Right renal pelvis (tissue), 4 donors: Measurements from ENCODE around the gene PANX1. TPM values are rescaled to one million over a fixed set of nuclear protein-coding genes. Genes with fewer than 3 reads are reported as not detected.
"Not testable (repeated sequence)": the region's sequence is repeated elsewhere in the genome, so short reads cannot be mapped to it uniquely, and the experiment has no call there.

ENCODE experiments used
- DNase-seq, 4 donors: peaks; one replicate each; pipeline ENCODE4 v3.0.0-alpha.2; 2013; ENCODE audit warnings: low read depth in 4 of 4, low spot score in 3 of 4, missing footprints in 1 of 4
- polyA plus RNA-seq, 4 donors: library from polyadenylated mRNA; unstranded; fragments of 120-200 nt; gene quantifications; one replicate each; pipeline ENCODE4 v1.2.1, GENCODE V29; 2013; ENCODE audit not compliant: insufficient read length in 4 of 4

PANX1 gene, protein sequence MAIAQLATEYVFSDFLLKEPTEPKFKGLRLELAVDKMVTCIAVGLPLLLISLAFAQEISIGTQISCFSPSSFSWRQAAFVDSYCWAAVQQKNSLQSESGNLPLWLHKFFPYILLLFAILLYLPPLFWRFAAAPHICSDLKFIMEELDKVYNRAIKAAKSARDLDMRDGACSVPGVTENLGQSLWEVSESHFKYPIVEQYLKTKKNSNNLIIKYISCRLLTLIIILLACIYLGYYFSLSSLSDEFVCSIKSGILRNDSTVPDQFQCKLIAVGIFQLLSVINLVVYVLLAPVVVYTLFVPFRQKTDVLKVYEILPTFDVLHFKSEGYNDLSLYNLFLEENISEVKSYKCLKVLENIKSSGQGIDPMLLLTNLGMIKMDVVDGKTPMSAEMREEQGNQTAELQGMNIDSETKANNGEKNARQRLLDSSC
- 10 to 100 TPM; 24.2 to 28.3 (median 27.1) TPM for polyA plus RNA-seq

- DNase-seq = peak; percentile 60 to 81 (median 68)
Measured at GRCh38 chr11:94128746-94129511, at the start of gene PANX1. PANX1 (plus strand) TSS chr11:94128841; CDS start chr11:94129313, 472 bp downstream.

DNA sequence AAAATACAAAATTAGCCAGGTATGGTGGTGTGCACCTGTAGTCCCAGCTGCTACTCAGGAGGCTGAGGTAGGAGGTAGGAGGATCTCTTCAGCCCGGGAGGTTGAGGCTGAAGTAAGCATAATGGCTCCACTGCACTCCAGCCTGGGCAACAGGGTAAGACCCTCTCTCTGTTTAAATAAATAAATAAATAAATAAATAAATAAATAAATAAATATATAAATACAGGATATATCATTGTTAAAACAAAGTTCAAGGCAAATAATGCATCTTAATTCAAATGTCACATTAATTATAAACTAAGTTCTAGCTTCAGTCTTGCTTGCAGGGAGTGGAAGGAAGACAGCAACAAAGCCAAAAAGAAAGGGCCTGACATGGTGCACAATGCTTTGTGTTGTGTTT, 44.5 kb upstream of the PANX1 start:
- DNase-seq = no peak

DNA sequence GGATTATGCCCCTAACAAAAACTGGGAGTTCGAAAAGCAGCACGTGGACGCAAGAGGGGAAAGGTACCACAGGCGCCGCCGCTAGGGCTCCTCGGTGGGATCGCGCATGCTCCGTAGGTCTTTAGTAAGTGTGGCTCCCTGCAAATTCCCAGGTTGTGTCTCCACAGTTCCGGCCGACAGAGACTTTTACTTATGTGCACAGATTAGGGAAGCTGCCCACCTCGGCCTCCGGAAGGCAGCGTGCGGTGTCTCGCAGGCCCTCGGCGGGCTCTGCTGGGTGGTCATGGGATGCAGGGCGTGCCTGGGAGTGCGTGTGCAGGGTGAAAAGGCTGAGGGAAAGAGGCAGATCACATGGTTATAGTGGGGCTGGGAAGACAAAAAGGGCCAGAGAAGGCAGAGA, 39.7 kb upstream of the PANX1 start:
- no peak for DNase-seq

DNA sequence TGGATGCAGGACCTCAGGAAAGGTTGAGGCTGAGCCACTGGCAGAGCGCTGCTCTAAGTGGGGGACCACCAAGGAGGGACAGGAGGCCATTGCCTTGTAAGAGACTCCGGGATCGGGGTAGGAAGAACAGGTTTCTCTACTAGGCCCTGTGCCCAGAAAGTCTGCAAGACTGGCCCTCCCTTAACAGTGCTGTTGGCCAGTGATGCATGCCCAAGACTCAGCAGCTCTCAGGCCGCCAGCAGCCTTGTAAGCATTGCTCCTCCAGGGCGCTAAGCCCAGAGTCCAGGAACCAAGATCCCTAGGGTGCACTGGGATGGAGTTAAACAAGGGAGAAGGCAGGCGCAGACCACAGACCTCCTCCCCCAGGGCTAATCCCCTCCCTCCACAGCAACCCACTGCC, 39.3 kb upstream of the PANX1 start:
- peak in 1 of 4 donors; percentile 12 for DNase-seq

GRCh38 chr11:94090401-94090800, 38.2 kb upstream of the PANX1 start:
- DNase-seq = no peak

- no peak for DNase-seq
Measured at GRCh38 chr11:94091091-94091490, 37.5 kb upstream of the PANX1 start.

DNA sequence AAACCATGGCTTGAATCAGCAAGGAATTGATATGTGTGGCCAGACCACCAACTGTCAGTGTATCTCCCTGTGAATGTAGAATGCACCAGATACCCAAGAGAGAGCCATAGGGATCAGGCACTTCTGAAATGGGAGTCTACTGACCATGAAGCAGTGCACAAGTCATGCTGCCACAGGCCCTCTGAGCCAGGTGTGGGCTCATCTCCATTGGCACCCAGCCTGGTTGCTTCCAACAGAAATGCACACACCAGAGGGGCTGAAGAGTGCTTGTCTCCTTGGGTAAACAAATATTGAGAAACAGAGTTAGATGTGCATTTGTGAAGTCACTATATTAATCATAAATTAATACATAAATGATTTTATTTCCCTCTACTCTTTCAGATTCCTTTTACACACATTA, 28.4 kb upstream of the PANX1 start:
- DNase-seq = no peak

- no peak for DNase-seq
Measured at GRCh38 chr11:94103471-94103870, 25.2 kb upstream of the PANX1 start.

GRCh38 chr11:94104734-94105133, 23.9 kb upstream of the PANX1 start:
- no peak for DNase-seq

- DNase-seq = no peak
Measured at GRCh38 chr11:94106716-94107115, 21.9 kb upstream of the PANX1 start.

DNA sequence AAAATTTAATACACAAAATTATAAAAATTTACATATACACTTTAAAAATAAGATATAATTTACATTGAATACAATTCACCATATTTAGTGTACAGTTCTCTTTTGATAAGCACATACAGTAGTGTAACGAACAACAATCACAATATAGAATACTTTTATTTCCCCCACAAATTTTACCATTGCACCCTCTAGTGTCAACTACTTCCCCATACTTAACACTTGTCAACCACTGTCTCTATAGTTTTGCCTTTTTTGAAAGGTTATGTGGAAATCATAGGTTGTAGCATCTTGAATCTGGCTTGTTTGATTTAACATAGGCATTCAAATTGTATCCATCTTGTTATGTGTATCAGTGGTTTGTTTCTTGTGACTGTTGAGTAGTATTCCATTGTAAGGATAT, 21.3 kb upstream of the PANX1 start:
- no peak for DNase-seq

DNA sequence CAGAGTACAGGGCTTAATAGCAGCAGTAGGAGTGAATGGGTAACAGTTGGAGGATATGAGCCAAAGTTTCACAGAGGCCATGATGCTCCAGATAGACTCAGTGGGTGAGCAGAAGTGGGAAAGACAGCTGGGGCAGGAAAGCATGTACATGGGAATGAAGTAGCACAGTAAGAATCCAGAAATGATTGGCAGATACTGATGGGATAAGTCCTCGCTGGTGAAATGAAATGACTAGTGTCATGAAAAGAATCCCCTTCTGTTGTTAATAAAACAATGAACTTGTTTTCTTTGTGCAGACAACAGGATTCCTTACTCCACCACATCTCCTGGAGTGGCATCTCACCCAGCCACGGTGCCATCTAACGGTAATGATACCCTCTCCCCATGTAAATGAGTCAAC, 17.4 kb upstream of the PANX1 start:
- no peak for DNase-seq

DNA sequence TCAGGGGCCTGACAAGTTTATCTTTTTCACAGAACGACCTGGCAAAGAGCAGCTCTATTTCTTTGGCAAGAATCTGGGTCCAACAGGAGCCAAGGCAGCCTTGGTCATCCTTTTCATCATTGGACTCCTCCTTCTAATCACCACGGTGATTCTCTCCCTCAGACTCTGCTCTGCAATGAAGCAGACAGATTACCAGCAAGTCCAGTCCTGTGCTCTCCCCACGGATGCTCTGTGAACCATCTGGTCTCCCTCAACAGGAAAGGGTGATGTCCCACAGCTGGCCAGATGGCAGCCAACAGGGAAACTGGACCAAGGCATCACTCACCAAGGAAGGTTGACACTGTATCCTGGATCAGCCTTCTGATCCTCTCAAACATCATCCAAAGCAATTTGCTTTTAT, 17.0 kb upstream of the PANX1 start:
- DNase-seq = no peak

DNA sequence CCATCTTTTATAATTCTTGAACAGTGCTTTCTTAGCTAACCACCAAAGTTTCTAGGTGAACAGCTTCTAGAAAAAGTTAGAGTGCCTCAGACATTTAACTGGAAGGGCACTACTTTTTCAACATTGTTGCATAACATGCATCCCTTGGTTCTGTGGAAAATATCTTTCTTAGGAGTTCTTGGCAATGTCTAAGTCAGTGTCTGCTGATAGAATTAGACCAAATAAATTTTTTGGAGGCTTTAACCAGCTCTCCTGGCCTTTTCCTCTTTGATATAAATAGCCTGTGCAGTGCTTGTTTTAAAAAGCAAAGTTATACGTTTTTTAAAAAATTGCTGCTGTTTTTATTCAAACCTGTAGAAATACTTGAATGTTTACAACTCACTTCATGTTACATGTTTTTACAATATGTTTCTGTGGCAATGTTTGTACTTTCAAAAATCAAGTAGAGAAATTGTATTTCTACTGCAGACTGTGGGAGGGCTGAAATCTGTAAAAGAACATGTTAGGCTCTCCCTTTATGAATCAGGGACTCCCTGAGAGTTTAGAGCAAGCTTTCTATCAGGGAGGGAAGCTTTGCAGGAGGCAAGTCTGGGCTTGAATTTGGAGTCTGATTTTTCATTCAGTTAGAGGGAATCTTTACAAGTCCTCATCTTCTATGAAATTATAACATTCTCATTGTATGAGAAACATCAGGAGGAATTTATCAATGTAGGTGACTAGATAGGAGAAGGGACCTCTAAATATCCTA, 16.3 kb upstream of the PANX1 start:
- DNase-seq = no peak

- no peak for DNase-seq
Measured at GRCh38 chr11:94117197-94117574, 11.5 kb upstream of the PANX1 start.

- no peak for DNase-seq
Measured at GRCh38 chr11:94117871-94118270, 10.8 kb upstream of the PANX1 start.

DNA sequence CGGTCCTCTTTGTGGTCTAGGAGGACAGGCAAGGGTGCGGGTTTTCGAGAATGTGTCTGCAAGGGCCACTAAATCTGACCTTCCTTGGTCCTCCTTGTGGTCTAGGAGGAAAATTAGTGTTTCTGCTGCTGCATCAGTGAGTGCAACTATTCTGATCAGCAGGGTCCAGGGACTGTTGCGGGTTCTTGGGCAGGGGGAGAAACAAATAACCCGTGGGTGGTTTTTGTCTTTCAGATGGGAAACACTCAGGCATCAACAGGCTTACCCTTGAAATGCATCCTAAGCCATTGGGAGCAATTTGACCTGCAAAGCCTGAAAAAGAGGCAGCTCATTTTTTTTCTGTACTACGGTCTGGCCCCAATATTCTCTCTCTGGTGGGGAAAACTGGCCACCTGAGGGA, 9.0 kb upstream of the PANX1 start:
- DNase-seq = not testable (repeated sequence)

DNA sequence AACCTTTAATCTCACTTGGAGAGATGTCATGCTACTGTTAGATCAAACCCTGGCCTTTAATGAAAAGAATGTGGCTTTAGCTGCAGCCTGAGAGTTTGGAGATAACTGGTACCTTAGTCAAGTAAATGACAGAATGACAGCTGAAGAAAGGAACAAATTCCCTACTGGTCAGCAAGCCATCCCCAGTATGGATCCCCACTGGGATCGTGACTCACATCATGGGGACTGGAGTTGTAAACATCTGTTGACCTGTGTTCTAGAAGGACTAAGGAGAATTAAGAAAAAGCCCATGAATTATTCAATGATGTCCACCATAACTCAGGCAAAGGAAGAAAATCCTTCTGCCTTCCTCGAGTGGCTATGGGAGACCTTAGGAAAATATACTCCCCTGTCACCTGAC, 8.1 kb upstream of the PANX1 start:
- DNase-seq = not testable (repeated sequence)

DNA sequence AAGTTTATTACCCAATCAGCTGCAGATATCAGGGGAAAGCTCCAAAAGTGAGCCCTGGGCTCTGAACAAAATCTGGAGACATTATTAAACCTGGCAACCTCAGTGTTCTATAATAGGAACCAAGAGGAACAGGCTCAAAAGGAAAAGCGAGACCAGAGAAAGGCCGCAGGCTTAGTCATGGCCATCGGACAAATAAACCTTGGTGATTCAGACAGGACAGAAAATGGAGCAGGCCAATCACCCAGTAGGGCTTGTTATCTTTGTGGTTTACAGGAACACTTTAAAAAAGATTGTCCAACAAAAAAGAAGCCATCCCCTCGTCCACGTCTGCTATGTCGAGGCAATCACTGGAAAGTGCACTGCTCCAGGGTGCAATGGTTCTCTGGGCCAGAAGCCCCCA, 7.7 kb upstream of the PANX1 start:
- DNase-seq = no peak

GRCh38 chr11:94125407-94126115, 3.1 kb upstream of the PANX1 start:
- DNase-seq = no peak

GRCh38 chr11:94127638-94128037, 1.0 kb upstream of the PANX1 start:
- no peak for DNase-seq
